SK-N-SH treated with all-trans-retinoic acid at 6 μM for 48 hours (cell line): ENCODE data around the gene OR5H1.
"Not testable (repeated sequence)": the region's sequence is repeated elsewhere in the genome, so short reads cannot be mapped to it uniquely, and the experiment has no call there.

Source experiments
- ATAC-seq: fragments of 200-7000 bp; cut with Tn5 transposase; 3 replicates; pipeline ENCODE4 v1.9.1; 2020; ENCODE audit warnings: mild to moderate bottlenecking, moderate library complexity
- ARNTL ChIP-seq: fragments of 450-650 bp; formaldehyde crosslinking; IDR thresholded peaks from 2 replicates; pipeline ENCODE4 v1.5.0; 2020; ENCODE audit warnings: low read depth, mild to moderate bottlenecking, moderate library complexity, borderline replicate concordance
- BACH2 ChIP-seq: fragments of 250-450 bp; sonication (Bioruptor Pico); IDR thresholded peaks from 2 replicates; pipeline ENCODE4 v1.9.0; 2021; ENCODE audit warnings: mild to moderate bottlenecking, borderline replicate concordance
- CSDC2 ChIP-seq: fragments of 250-450 bp; sonication (Bioruptor Pico); IDR thresholded peaks from 2 replicates; pipeline ENCODE4 v1.5.0; 2020; ENCODE audit warnings: mild to moderate bottlenecking, moderate library complexity
- ESRRG ChIP-seq: fragments of 250-450 bp; sonication (Bioruptor Pico); IDR thresholded peaks from 2 replicates; pipeline ENCODE4 v1.6.1; 2021; ENCODE audit warnings: mild to moderate bottlenecking
- GLIS3 ChIP-seq: fragments of 250-450 bp; sonication (Bioruptor Pico); IDR thresholded peaks from 2 replicates; pipeline ENCODE4 v1.5.0; 2020; ENCODE audit warnings: mild to moderate bottlenecking, moderate library complexity
- ISL1 ChIP-seq: fragments of 250-450 bp; sonication (Bioruptor Pico); IDR thresholded peaks from 2 replicates; pipeline ENCODE4 v2.1.2; 2022; ENCODE audit warnings: mild to moderate bottlenecking, moderate library complexity
- OSR1 ChIP-seq: fragments of 250-450 bp; sonication (Bioruptor Pico); IDR thresholded peaks from 2 replicates; pipeline ENCODE4 v1.8.0; 2022; ENCODE audit warnings: moderate library complexity, mild to moderate bottlenecking, inconsistent platforms
- PATZ1 ChIP-seq: fragments of 250-450 bp; sonication (Bioruptor Pico); IDR thresholded peaks from 2 replicates; pipeline ENCODE4 v1.8.0; 2020; ENCODE audit warnings: mild to moderate bottlenecking, moderate library complexity, borderline replicate concordance
- PPARA ChIP-seq: fragments of 250-450 bp; sonication (Bioruptor Pico); IDR thresholded peaks from 2 replicates; pipeline ENCODE4 v1.5.0; 2020; ENCODE audit warnings: mild to moderate bottlenecking, borderline replicate concordance
- RARB ChIP-seq: fragments of 250-450 bp; sonication (Bioruptor Pico); IDR thresholded peaks from 2 replicates; pipeline ENCODE4 v1.8.0; 2021; ENCODE audit warnings: mild to moderate bottlenecking, moderate library complexity
- SNAI2 ChIP-seq: fragments of 250-450 bp; sonication (Bioruptor Pico); IDR thresholded peaks from 2 replicates; pipeline ENCODE4 v1.5.0; 2020; ENCODE audit warnings: mild to moderate bottlenecking, moderate library complexity
- TCF4 ChIP-seq: fragments of 250-450 bp; sonication (Bioruptor Pico); IDR thresholded peaks from 2 replicates; pipeline ENCODE4 v1.8.0; 2021; ENCODE audit warnings: mild to moderate bottlenecking, moderate library complexity, borderline replicate concordance
- TOX ChIP-seq: fragments of 250-450 bp; sonication (Bioruptor Pico); IDR thresholded peaks from 2 replicates; pipeline ENCODE4 v1.8.0; 2021; ENCODE audit warnings: mild to moderate bottlenecking, moderate library complexity, borderline replicate concordance
- TSHZ2 ChIP-seq: fragments of 250-450 bp; sonication (Bioruptor Pico); IDR thresholded peaks from 2 replicates; pipeline ENCODE4 v1.5.0; 2020; ENCODE audit warnings: mild to moderate bottlenecking, moderate library complexity
- ZFP3 ChIP-seq: fragments of 250-450 bp; sonication (Bioruptor Pico); IDR thresholded peaks from 2 replicates; pipeline ENCODE4 v1.5.0; 2020; ENCODE audit warnings: mild to moderate bottlenecking, moderate library complexity
- ZFP30 ChIP-seq: fragments of 450-650 bp; formaldehyde crosslinking; IDR thresholded peaks from 2 replicates; pipeline ENCODE4 v1.5.0; 2022; ENCODE audit warnings: mild to moderate bottlenecking, moderate library complexity
- ZNF565 ChIP-seq: fragments of 450-650 bp; formaldehyde crosslinking; conservative IDR thresholded peaks from 2 replicates; pipeline ENCODE4 v1.5.0; 2020; ENCODE audit warnings: low read depth, mild to moderate bottlenecking, moderate library complexity
- ZNF70 ChIP-seq: fragments of 450-650 bp; formaldehyde crosslinking; IDR thresholded peaks from 2 replicates; pipeline ENCODE4 v1.5.0; 2020; ENCODE audit warnings: mild to moderate bottlenecking, moderate library complexity
- ZNF8 ChIP-seq: fragments of 450-650 bp; formaldehyde crosslinking; IDR thresholded peaks from 2 replicates; pipeline ENCODE4 v1.5.0; 2020; ENCODE audit warnings: mild to moderate bottlenecking, moderate library complexity
- TF ChIP-seq, protein P1 (sequence below): fragments of 250-450 bp; sonication (Bioruptor Pico); IDR thresholded peaks from 2 replicates; pipeline ENCODE4 v1.8.0; 2021; ENCODE audit warnings: low read depth, mild to moderate bottlenecking, moderate library complexity, borderline replicate concordance
- TF ChIP-seq, protein P2 (sequence below): fragments of 250-450 bp; sonication (Bioruptor Pico); IDR thresholded peaks from 2 replicates; pipeline ENCODE4 v1.5.1; 2021; ENCODE audit warnings: mild to moderate bottlenecking, moderate library complexity
- TF ChIP-seq, protein P3 (sequence below): fragments of 250-450 bp; sonication (Bioruptor Pico); IDR thresholded peaks from 2 replicates; pipeline ENCODE4 v1.5.1; 2020; ENCODE audit warnings: low read depth, mild to moderate bottlenecking, moderate library complexity

OR5H1 gene

DNA sequence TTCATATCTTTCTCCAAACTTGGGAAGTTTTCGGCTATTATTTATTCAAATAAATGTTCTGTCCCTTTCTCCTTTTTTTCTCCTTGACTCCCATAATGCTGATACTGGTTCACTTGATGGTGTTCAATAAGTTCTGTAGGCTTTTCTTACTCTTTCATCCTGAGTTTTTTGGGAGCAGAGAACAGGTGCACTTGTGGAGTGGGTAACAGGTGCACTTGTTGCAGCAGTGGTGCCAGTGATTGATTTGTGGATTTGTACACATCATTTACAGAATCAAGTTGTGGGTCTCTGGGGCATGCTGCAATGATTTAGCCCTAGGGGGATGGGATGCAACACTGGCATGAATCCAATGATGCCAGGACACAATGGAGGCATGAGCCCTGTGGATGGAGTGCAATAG lies 14.8 kb upstream of the OR5H1 start:
- no peak for ATAC-seq
- TF ChIP-seq PPARA (no peak), CSDC2 (CRISPR knock-in tag) (no peak), ESRRG (CRISPR knock-in tag) (no peak), ZNF8 (CRISPR knock-in tag) (no peak), TCF4 (CRISPR knock-in tag) (no peak), TSHZ2 (CRISPR knock-in tag) (no peak), SNAI2 (CRISPR knock-in tag) (no peak), ISL1 (CRISPR knock-in tag) (no peak), ARNTL (no peak), PATZ1 (no peak), BACH2 (no peak), OSR1 (CRISPR knock-in tag) (no peak), TOX (CRISPR knock-in tag) (no peak), RARB (CRISPR knock-in tag) (no peak)
- TF ChIP-seq, protein P1, sequence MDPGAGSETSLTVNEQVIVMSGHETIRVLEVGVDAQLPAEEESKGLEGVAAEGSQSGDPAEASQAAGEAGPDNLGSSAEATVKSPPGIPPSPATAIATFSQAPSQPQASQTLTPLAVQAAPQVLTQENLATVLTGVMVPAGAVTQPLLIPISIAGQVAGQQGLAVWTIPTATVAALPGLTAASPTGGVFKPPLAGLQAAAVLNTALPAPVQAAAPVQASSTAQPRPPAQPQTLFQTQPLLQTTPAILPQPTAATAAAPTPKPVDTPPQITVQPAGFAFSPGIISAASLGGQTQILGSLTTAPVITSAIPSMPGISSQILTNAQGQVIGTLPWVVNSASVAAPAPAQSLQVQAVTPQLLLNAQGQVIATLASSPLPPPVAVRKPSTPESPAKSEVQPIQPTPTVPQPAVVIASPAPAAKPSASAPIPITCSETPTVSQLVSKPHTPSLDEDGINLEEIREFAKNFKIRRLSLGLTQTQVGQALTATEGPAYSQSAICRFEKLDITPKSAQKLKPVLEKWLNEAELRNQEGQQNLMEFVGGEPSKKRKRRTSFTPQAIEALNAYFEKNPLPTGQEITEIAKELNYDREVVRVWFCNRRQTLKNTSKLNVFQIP: no peak

GRCh38 chr3:98136631-98137030 lies 6.1 kb downstream of the OR5H1 start:
- TF ChIP-seq OSR1 (CRISPR knock-in tag): no peak
- TF ChIP-seq ZNF8 (CRISPR knock-in tag): no peak
- TF ChIP-seq, protein P2, sequence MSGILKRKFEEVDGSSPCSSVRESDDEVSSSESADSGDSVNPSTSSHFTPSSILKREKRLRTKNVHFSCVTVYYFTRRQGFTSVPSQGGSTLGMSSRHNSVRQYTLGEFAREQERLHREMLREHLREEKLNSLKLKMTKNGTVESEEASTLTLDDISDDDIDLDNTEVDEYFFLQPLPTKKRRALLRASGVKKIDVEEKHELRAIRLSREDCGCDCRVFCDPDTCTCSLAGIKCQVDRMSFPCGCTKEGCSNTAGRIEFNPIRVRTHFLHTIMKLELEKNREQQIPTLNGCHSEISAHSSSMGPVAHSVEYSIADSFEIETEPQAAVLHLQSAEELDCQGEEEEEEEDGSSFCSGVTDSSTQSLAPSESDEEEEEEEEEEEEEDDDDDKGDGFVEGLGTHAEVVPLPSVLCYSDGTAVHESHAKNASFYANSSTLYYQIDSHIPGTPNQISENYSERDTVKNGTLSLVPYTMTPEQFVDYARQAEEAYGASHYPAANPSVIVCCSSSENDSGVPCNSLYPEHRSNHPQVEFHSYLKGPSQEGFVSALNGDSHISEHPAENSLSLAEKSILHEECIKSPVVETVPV (CRISPR knock-in tag): no peak
- TF ChIP-seq GLIS3 (CRISPR knock-in tag): no peak
- no peak for TF ChIP-seq RARB (CRISPR knock-in tag)
- TF ChIP-seq ZNF565 (CRISPR knock-in tag): no peak
- TF ChIP-seq ARNTL: no peak
- TF ChIP-seq TSHZ2 (CRISPR knock-in tag): no peak
- TF ChIP-seq BACH2: no peak
- no peak for TF ChIP-seq PATZ1
- no peak for TF ChIP-seq TOX (CRISPR knock-in tag)
- no peak for TF ChIP-seq ZNF70
- TF ChIP-seq, protein P1: no peak
- no peak for TF ChIP-seq ZFP3 (CRISPR knock-in tag)
- TF ChIP-seq, protein P3, sequence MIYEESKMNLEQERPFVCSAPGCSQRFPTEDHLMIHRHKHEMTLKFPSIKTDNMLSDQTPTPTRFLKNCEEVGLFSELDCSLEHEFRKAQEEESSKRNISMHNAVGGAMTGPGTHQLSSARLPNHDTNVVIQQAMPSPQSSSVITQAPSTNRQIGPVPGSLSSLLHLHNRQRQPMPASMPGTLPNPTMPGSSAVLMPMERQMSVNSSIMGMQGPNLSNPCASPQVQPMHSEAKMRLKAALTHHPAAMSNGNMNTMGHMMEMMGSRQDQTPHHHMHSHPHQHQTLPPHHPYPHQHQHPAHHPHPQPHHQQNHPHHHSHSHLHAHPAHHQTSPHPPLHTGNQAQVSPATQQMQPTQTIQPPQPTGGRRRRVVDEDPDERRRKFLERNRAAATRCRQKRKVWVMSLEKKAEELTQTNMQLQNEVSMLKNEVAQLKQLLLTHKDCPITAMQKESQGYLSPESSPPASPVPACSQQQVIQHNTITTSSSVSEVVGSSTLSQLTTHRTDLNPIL (CRISPR knock-in tag): no peak
- TF ChIP-seq ZFP30 (CRISPR knock-in tag): no peak
- TF ChIP-seq PPARA: no peak
- ATAC-seq: no peak

- ATAC-seq: not testable (repeated sequence)
Observed at GRCh38 chr3:98137826-98138557, 7.5 kb downstream of the OR5H1 start.
